HS-27A (cell line): ENCODE data around the gene RASGRP3.
A peak's percentile ranks its signal among the peaks of the same experiment; 100 is the strongest.
"Not testable (repeated sequence)": the region's sequence is repeated elsewhere in the genome, so short reads cannot be mapped to it uniquely, and the experiment has no call there.

Experiments
- DNase-seq: peaks from one replicate; pipeline ENCODE4 v3.0.0-alpha.2; 2012; ENCODE audit warnings: low read depth, missing footprints

RASGRP3 gene, protein sequence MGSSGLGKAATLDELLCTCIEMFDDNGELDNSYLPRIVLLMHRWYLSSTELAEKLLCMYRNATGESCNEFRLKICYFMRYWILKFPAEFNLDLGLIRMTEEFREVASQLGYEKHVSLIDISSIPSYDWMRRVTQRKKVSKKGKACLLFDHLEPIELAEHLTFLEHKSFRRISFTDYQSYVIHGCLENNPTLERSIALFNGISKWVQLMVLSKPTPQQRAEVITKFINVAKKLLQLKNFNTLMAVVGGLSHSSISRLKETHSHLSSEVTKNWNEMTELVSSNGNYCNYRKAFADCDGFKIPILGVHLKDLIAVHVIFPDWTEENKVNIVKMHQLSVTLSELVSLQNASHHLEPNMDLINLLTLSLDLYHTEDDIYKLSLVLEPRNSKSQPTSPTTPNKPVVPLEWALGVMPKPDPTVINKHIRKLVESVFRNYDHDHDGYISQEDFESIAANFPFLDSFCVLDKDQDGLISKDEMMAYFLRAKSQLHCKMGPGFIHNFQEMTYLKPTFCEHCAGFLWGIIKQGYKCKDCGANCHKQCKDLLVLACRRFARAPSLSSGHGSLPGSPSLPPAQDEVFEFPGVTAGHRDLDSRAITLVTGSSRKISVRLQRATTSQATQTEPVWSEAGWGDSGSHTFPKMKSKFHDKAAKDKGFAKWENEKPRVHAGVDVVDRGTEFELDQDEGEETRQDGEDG

DNA sequence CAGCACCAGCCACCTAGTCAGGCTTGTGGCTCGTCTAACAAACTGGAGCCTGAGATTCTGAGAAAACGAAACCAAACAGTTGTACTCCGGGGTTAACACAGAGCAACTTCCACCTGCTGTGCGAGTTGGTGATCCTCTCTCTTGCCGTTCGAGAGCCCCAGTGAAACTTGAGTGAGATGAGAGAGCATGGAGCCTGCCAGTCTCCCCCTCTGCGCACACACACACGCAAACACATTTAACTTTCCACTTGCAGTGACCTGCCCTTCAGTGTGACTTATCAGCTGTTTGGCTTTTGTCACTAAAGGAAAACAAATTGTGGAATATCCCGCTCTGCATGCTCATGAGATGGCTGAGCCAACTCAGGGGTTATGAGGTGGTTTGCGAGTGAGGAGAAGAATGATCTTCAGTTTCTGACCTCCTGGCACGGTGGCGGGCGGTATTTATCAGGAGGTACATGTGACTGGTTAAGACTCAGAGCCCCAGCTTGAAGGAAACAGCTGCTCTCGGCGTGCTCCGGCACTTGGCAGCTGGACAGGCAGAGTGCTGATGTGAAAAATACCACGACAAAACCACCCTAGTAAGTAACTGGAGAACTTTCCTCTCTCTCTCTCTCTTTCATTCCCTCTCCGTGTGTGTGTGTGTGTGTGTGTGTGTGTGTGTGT is at the start of gene RASGRP3:
TSS of gene RASGRP3 (plus strand) at position 519 of the 662 bp plus-strand sequence. CDS start 38,488 bp downstream, outside the sequence.
- DNase-seq = peak; percentile 80

DNA sequence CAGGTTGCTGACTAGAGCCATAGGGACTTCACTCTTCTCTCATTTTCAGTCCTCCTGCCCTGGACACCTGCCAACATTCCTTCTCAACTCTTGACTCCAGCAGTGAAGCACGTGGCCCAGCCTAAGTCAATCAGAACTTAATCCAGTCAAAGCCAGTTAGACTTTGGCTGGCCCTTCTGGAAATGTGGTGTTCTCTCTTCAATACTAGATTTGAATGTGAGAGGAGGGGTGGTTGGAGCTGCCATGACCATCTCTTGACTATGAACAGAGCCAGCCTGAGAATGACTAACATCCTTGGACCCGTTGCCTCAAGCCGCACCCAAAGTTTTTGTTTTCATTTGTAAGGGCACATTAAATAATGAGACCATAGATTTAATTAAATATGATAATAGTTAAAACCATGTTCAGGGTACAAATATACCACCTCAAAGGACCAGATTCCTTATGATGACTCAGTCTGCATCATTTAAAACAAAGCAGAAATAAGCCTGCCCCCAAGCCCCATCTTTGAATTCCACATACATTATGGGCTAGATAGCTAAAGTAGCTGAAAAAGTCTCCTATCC is 49.7 kb upstream of the RASGRP3 start:
- DNase-seq = peak; percentile 59

DNA sequence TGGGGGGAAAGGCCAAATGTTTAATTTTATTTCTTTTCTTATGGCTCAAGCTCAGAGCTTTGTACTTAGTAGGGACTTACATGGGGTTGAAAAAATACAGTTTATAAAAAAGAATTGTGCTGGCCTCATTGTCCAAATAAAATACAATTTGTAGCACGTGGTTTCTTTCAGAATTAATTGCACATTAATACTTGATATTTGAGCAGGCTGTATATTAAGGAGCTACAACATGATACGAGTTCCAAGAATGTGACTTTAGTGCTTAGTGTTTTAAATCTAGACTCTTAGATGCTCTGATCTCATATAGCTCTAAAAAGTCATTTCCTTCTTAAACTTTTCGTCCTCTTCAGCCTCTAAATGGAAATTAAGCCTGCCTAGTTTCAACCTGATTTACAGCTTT is 46.4 kb upstream of the RASGRP3 start:
- DNase-seq = no peak

DNA sequence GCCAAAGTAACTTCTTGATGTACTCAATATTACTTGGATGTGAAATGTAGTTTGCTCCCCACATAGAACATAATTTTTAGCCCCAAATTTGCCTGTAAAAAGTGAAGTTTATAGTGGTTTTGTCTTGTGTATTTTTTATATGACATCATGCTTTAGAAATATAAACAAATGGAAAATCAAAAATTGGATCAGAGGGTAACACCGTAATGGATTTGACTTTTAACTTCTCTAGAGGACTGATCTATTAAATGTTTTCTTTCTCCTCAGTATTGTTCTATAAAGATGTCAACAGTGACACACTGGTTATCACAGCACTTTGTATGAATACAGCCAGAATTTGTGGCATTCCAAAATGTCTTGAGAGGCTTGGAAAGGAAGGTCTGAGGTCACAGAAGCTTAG is 45.6 kb upstream of the RASGRP3 start:
- DNase-seq = no peak

DNA sequence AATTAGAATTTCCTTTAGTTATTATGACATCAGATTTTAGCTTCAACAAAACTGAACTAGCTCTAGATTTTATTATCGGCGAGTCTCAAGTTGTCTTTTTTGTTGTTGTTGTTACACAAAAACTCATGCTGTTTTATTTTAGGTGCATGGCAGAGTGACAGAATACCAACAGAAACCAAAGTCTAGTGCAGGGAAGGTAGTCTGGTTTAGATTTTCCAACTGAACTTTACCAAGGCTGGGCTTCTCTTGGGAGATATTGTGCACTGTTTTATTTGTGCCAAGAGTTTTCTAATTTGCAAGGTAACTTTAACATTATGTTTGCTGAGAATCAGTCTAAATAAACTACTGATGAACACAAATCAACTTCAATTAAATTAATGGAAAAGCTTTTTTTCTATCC is 43.6 kb upstream of the RASGRP3 start:
- DNase-seq = no peak

DNA sequence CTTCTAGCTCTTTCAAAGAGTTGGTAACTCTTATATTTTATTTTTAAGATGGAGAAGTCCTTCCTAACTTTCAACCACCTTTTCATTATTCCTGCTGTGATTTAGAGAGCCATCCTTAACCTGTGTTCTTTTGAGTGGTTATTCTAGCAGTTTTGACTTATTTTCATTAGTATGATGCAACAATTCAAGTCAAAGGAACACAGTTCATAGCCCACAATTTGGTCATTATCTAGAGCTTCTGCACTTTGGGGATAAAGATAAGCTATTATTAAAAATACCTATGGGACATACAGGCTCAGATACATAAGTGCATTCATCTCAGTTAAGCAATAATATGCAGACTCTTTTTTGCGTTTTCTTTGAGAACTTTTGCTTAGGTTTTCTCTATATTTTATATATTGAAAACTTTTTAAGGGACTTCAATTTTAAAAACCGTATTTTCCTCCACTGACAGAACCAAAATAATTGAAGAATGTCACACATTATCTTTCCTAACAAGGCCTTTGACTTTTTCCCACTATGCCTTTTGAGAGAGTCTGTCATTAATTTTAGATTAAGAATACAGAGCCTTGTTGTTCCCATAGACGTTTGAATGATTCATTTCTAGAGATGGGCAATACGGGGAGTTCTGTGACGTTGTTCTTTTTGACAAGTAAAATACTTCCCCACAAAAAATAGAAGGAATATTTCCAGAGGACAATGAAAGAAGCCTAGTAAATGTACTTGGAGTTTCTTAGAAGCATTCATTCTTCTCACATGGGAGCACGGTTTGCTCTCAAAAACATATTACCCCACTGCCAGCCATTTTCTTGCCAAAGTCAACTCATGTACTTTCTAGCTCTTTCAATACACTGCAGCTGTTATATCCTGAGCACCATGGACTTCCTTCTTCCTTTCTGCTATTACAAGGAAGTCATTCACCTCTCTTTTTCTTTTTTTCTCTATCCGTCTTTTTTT is 42.9 kb upstream of the RASGRP3 start:
- no peak for DNase-seq

DNA sequence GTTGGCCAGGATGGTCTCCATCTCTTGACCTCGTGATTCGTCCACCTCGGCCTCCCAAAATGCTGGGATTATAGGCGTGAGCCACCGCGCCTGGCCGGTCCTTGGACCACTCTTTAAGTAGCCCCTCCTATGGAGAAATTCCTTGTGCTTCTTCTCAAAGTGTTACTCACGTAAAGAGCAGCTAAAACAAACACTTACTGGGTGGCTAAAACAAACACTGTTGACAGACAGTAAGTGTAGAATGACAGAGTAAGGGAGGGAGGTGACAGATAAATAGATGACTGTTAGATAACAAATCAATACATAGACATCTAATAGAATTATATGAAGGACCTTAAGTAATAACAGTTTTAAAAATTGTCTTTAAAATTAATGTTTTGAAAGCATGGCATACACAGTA is 40.9 kb upstream of the RASGRP3 start:
- DNase-seq = no peak

DNA sequence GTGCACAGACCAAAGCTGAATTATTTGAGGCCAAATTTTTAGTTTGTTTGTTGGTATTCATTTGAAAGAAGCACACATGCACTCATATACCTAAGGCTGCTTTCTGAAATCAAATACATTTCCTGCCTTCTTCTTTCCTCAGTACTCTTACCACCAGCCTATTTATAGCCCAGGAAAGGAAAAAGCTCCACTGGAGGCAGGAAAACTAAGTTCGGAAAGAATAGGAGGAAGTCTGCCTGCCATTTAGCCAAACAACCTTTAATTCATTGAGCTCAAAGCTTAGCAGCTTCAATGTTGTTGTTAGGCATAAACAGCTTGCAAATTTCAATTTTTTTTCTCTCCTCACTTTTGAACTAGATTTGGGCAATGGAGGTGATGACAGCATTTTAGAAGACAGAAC is 40.4 kb upstream of the RASGRP3 start:
- DNase-seq = no peak

DNA sequence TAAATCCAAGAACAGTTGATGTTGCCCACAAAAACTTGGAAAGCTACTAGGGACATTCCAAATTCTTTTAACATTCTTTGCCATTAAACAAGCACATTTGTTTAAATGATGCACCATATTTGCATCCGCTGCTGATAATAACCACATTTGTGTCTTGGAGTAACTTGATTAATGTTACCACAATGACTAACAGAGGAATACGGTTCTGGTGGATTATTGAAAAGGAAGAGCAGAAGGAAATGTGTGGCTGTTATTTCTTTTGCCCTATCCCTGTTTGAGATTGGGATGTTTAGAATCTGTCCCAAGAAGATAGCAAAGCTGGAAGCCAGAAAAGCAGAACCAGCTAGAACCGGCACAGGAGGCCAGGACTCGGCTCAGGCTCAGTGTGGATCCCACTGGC is 39.2 kb upstream of the RASGRP3 start:
- peak; percentile 69 for DNase-seq

DNA sequence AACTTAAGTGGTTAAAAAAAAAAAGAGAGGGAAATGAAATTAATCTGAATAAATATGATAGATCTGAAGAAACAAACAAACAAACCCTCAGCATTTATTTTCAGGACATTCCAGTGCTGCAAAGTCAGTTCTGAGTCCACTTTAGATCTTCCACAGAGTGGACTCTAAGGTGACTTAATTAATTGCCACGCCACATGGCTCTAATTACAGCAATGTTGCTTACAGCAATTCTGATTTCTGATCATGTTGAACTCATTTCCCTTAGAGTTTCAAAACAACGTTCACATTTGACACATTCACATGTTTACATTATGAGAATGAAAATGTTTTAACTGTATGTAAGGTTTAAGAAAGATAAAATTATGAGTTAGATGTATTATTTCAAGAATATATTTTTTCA is 38.6 kb upstream of the RASGRP3 start:
- no peak for DNase-seq

DNA sequence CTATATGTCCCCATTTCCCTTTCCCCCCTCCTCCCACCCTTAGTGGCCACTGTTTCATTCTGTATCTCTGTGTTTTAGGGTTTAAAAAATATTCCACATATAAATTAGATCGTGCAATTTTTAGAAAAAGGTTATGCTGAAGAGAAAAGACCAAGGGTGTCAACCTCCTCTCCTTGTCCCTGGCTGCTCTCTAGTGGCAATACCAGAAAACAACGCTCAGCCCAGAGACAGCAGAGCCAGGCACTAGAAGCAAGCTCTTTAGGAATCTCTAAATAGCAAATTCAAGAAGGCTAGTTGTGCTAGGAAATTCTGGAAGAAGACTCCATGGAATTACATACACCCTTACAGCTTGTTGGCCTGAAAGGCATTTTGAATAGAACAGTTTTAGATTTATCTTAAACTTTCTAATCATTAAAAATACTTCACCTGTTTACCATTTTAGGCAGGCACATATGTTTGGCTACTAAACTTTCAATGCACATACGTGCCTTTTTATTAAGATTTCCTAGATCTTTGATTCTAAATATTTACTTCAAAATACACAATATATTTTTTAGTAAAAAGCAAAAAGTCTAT is 35.1 kb upstream of the RASGRP3 start:
- no peak for DNase-seq

DNA sequence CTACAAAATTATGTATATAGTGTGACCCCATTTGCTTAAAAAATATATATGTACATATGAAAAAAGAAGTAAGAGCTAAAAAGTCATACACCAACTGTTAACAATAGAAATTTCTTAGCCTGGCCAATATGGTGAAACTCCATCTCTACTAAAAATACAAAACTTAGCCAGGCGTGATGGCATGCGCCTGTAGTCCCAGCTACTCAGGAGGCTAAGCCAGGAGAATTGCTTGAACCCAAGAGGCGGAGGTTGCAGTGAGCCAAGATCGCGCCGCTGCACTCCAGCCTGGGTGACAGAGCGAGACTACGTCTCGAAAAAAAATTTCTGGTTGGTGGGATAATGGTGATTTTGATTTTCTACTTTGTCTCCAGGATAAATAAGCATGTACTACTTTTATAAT is 34.4 kb upstream of the RASGRP3 start:
- not testable (repeated sequence) for DNase-seq

DNA sequence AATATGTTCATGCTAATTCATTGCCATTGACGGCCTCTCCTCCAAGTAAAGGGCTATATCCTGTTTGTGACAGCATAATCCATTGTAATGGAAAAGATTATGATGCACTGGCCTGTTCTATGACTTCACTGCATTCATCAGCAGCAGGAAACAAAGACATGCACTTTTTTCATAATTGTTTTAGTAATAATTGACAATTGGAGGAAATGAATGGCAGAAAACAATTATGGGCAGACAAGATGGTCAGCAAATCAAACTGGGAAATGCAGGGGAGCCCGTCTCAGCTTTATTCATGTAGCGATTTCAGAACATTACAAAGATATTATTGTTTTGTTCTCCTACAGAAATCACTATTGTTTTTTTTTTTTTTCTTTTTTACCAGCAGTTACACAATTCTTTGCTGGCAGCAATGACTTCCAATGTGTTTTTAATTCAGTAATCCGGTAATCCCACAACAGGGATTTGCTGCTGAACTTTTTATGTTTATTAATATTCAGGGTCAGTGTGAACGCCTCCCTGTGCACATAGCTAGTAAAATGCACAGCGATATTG is 33.8 kb upstream of the RASGRP3 start:
- DNase-seq = no peak

DNA sequence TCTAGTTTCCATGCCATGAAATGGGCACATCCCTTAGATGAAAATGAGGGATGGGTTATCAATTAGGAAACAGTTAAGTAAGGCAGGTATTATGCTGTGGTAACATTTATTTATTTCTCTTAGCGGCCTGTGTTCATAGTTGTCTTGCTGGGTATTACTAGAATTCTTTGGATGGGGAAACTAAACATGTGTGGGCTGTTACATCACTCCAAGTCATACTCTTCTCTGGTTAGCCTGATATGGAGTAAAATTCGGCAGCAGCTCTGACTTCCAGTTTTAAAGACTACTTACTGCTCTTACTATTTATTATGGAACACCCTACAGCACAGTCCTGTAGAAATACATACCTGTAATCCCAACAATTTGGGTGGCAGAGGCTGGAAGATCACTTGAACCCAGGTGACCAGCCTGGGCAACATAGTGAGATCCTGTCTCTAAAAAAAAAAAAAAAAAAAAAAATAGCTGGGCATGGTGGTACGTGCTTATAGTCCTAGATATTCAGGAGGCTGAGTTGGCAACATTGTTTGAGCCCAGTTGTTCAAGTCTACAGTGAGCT is 33.1 kb upstream of the RASGRP3 start:
- no peak for DNase-seq

DNA sequence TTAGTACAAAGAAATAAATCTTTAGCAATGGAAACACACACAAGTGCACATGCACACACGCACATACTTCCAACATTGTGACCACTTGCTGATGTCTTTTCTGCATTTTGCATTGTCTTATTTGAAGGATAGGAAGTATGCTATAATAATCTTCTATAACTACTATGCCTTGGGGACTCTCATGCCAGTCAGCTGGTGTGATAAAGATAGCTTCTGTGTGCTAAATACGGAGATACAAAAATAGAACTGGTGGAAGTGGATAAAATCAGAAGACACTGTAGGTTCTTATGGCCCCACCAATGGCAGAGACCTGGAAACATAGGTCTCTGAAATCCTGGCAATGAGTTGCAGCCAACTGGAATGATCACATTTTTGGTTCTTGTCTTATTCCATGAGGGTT is 31.5 kb upstream of the RASGRP3 start:
- no peak for DNase-seq

DNA sequence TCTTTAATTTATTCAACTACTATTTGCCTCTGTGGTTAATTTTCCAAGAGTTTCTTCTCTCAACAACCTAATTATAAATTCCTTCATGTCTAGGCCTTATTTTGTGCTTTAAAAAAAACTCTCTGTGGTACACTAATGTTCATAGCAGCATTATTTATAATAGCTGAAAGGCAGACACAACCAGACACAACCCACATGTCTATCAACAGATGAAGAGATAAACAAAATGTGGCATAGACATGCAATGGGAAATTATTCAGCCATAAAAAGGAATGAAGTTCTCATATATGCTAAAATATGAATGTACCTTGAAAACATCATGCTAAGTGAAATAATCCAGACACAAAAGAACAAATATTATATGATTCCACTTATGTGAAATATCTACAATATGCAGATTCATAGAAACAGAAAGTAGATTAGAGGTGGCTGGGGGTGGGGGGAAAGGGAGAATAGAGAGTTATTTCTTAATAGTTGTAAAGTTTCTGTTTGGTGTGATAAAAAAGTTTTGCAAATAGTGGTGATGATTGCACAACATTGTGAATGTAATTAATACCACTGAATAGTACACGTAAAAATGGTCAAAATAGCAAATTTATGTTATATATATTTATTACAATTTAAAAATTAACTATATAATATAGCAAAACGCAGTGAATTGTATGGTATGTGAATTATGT is 28.1 kb upstream of the RASGRP3 start:
- DNase-seq = no peak

DNA sequence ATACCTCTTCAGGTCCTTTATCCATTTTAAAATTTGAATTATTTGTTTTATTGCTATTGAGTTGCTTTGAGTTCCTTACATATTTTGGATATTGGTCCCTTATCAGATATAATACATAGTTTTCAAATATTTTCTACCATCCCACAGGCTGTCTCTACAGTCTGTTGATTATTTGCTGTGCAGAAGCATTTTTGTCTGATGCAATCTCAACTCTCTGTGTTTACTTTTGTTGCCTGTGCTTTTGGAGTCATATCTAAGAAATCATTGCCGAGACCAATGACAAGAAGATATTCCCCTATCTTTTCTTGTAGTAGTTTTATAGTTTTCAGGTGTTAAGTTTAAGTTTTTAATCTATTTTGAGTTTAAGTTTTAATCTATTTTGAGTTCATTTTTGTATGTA is 25.2 kb upstream of the RASGRP3 start:
- DNase-seq = no peak

DNA sequence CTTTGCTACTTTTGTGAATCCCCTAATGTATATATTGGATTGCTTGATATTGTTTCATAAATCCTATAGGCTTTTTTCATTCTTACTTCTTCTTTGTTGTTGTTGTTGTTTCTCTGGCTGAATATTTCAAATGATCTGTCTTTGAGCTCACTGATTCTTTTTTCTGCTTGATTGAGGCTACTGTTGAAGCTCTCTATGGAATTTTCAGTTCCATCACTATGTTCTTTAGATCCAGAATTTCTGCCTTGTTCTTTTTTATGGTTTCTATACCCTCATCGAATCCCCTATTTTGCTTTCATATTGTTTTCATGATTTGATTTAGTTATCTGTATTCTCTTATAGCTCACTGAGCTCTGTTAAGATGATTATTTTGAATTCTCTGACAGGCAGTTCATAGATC is 24.6 kb upstream of the RASGRP3 start:
- no peak for DNase-seq

DNA sequence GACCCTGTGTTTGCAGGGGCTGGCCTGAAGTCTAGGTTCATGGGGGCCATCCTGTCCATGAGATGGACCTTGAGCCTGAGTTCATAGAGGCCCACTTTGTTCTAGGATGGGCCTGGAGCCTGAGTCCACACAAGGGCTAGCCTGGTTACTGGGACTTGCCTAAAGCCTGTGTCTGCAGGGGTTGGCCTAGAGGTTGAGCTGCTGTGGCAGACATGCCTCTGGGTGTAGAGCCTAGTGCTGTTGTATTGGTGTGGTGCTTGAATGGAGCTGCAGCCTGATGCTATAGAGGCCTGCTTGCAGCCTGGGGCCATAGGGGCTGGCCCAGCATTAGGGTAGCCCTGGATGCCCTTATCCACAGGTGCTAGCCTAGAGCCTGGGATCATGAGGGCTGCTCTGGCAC is 23.9 kb upstream of the RASGRP3 start:
- no peak for DNase-seq

DNA sequence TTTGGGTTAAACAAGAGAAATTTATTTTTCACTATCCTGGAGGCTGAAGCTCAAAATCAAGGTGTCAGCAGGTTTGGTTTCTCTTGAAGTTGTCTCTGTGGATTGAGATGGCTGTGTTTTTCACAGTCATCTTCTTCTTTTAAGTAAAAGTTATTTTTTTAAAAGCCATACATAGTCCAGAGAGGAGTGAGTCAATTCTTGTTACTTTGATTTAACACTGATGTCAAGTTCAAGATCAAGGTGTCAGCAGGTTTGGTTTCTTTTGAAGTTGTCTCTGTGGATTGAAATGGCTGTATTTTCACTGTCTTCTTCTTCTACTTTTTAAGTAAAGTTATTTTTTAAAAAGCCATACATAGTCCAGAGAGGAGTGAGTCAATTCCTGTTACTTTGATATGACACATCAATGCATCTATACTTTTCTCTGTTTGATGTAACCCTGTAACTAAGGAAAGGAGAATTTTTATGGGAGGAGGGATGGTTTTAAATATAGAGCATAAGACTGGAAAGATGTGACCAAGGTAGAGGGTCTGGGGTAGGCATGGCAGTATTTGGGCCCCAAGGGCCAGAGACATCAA is 22.5 kb upstream of the RASGRP3 start:
- no peak for DNase-seq
